HG03139 (cell line): ENCODE results near the gene SBK3.
"Not testable (repeated sequence)": the region's sequence is repeated elsewhere in the genome, so short reads cannot be mapped to it uniquely, and the experiment has no call there.

Experiments used
- ATAC-seq: cut with Tn5 transposase; IDR thresholded peaks from one replicate; pipeline ENCODE4 v1.9.1; 2021; ENCODE audit not compliant: unreplicated experiment

Gene SBK3

GRCh38 chr19:55519451-55520311 lies 25.7 kb downstream of the SBK3 start:
- no peak for ATAC-seq

GRCh38 chr19:55516878-55517620 lies 28.3 kb downstream of the SBK3 start:
- ATAC-seq = peak; percentile 95

DNA sequence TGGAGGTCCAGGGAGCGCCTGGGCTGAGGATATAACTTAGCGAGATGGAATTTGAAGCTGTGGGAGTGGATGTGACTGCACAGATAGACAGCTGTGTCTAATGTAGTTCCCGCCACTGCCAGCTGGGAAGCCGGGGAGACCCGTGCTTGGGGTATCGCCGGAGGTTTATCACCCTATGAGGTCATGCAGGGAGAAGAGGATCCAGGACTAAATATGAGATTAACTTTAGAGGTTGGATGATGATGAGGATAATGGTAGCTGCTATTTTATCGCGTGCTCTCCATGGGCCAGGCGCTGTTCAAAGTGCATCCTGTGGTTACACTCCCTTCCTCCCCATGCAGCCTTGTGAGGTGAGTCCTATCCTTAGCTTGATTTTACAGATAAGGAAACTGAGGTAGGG lies 37.2 kb downstream of the SBK3 start:
- ATAC-seq = no peak

DNA sequence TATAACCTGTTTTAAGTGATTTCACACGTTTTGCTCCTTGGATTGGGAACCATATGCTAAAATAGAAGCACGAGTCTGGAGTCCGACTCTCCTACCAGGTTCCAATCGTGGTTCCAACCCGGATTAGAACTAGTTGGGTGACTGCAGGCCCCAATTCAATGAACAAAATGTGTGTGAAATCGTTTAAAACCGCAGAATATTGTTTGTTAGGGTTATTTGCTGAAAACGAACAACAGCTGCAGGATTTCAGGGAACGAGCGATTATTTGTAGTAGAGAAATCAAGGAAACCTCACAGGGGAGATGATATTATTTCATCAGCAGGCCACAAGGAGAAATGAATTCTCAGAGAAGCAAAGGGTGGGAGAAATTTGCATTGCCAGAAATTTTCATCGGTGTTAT lies 40.4 kb downstream of the SBK3 start:
- ATAC-seq = no peak

GRCh38 chr19:55504252-55504603 lies 41.1 kb downstream of the SBK3 start:
- ATAC-seq = no peak

- peak; percentile 79 for ATAC-seq
These were observed 41.7 kb downstream of the SBK3 start for GRCh38 chr19:55503502-55504251.

DNA sequence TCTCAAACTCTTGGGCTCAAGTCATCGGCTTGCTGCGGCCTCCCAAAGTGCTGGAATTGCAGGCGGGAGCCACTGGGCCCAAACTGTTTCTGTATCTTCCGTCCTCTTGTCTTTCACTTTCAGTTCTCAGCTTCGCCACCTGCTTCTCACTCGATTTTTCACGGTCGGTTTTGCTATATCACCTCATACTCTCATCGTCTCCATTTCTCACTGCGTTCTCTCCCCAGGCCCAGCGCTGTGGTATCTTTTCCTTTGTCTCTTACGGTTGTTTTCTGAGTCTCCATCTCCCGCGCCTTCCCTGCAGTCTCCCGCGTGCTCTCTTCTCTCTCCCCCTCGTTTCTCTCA lies 42.2 kb downstream of the SBK3 start:
- no peak for ATAC-seq

DNA sequence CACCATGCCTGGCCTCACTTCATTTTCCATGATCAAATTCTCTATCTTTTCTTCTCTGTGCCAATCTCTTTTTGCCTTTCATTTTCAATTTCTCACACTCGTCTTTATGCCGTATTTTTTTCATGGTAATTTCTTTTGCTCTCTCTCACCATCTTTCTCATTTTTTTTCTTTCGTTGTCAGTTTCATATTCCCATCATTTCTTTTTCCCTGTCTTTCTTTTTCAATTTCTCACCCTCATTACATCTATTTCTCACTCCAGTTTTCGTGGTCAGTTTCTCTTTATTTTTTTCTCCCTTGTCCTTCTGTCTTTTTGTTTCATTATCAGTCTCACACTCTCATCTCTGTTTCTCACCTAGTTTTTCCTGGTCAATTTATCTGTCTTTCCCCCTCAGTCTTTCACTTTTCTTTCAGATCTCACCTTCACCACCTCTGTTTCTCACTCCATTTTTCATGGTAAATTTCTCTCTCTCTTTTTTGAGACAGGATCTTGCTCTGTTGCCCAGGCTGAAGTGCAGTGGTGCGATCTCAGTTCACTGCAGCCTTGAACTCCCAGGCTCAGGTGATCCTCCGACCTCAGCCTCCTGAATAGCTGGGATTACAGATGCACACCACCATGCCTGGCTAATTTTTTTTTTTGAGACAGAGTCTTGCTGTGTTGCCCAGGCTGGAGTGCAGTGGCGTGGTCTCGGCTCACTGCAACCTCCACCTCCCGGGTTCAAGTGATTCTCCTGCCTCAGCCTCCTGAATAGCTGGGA lies 43.0 kb downstream of the SBK3 start:
- ATAC-seq = no peak

DNA sequence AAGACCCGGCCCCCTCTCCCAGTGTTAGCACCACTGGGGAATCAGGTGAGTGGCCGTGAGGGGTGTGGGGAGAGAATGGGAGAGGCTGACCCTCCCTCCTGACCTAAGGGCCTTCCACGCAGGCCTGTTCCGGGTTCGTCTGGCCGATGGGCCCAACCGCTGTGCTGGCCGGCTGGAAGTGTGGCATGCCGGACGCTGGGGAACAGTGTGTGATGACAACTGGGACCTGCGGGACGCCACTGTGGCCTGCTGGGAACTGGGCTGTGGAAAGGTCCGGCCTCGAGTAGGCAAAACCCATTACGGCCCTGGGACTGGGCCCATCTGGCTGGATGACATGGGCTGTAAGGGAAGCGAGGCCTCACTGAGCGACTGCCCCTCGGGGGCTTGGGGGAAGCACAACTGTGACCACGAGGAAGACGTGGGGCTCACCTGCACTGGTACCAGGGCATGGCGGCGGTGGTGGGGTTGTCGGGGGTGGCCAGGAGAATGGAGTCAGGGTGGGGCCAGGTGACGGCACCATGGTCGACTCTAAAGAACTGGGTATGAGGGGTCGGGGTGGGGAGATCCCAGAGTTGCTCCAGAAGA lies 44.9 kb downstream of the SBK3 start:
- no peak for ATAC-seq

DNA sequence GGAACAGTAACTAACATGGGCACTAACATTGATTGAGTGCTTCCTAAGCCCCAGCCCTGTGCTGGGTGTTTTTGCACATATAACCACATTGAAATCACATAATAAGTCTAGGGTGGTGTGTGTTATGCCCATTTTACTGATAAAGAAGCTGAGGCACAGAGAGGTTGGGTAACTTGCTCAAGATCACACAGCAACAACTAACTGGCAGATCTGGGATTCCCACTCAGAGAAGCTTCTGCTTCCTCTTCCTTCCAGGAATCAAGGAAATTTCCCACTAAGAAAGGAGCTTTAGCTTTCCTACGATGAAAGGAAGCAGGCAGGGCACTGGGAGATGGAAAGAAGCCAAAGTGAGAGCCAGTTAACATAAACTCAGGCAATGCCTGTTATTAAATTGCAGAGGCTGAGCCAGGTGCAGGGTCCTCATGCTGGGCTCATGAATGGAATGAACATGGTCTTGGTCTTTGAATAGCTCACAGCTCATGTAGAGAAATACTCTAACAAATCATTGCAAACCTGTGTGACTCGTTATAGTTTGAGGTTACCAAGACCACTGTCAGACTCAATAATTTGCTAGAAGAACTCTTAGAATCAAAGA lies 47.0 kb downstream of the SBK3 start:
- ATAC-seq = no peak

- no peak for ATAC-seq
These were observed 47.6 kb downstream of the SBK3 start for GRCh38 chr19:55497763-55498162.

- ATAC-seq = not testable (repeated sequence)
These were observed 48.5 kb downstream of the SBK3 start for GRCh38 chr19:55496820-55497219.

- no peak for ATAC-seq
These were observed 49.5 kb downstream of the SBK3 start for GRCh38 chr19:55495646-55496349.

DNA sequence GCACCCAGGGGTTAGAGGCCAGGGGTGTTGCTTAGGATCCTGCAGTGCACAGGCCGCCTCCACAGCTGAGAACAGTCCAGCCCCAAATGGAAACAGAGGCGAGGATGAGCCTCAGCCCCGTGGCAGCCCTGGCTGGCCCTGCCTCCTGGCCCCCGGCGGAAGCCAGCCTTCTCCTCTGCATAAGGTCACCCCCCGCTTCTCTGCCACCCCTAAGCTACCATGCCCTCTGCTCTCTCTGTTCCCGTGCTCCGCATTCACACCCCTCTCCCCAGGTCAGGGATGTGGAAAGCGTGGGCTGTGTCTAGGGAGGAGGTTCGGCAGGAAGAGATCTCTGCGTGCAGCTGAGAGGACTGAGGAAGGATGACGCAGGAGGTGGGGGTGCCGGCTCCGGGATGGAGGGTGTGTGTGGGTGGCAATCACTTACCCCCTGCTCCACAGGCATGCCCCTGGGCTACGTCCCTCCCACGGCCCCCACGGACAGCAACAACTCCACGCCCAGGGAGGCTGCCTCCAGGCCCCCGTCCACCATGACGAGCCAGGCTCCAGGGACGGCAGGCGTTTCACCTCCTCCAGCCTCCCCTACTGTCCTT lies 51.1 kb downstream of the SBK3 start:
- no peak for ATAC-seq

DNA sequence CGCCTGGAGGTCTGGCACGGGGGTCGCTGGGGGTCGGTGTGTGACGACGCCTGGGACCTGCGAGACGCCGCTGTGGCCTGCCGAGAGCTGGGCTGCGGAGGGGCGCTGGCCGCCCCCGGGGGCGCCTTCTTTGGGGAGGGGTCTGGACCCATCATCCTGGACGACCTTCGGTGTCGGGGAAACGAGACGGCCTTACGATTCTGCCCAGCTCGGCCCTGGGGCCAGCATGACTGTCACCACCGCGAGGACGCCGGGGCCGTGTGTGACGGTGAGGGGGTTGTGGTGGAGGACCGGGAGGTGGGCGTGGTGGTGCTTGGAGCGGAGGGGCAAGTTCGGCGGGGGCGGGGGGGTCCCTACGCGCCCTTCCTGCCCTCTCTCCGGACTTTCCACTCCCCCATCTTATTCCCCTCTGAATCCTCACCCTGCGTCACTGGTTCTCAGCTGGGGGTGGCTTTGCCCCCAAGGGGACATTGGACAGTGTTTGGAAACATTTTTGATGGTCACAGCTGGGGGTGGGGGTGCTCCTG lies 51.6 kb downstream of the SBK3 start:
- no peak for ATAC-seq

GRCh38 chr19:55493052-55493644 lies 52.2 kb downstream of the SBK3 start:
- ATAC-seq = no peak

DNA sequence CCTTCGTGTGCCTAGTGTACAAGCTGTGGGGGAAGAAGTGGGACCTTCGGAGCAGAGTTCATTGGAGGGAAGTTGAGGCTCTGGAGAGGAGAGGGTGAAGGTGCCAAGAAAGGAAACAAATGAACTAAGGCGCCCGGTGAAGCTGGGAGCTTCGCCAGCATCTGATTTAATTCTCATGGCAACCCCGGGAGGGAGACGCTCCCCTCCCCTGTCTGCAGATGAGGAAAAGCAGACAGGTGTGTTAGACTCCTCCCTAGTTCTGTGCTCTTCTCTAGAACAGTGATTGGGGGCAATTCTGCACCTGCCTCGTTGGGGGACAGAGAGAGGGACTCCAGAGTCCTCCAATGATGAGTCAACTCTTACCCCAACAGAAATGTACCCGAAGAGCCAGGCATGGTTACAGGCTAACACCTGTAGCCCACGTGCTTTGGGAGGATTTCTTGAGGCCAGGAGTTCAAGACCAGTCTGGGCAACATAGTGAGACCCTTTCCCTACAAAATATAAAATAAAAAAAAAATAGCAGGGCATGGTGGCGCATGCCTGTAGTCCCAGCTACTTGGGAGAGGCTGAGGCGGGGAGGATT lies 52.9 kb downstream of the SBK3 start:
- no peak for ATAC-seq
